IMR-90 (cell line): Measurements from ENCODE around the gene FNIP1. TPM values are rescaled to one million over a fixed set of nuclear protein-coding genes. Genes with fewer than 3 reads are reported as not detected.
A peak's percentile ranks its signal among the peaks of the same experiment; 100 is the strongest.
"Not testable (repeated sequence)": the region's sequence is repeated elsewhere in the genome, so short reads cannot be mapped to it uniquely, and the experiment has no call there.

ENCODE experiments used
- ATAC-seq: fragments of 200-7000 bp; cut with Tn5 transposase; 2 replicates; pipeline ENCODE4 v1.9.1; 2020; ENCODE audit warnings: low read depth, mild to moderate bottlenecking, moderate library complexity
- BruUV-seq: library from RNA; stranded (reverse); fragments of 400-500 nt; replicated peaks from 2 replicates; lab custom pipeline; 2021; lab: Mats Ljungman, UMichigan
- CTCF ChIA-PET: fragments of 300-600 bp; formaldehyde crosslinking; extraction: SDS; loops from one replicate; lab custom pipeline; 2021; ENCODE audit warnings: antibody characterized with exemption; lab: Yijun Ruan, JAX
- POLR2A ChIA-PET: fragments of 300-600 bp; sonication (Branson Sonifier 250); formaldehyde crosslinking; loops from one replicate; lab custom pipeline; 2022; ENCODE audit warnings: antibody characterized with exemption; ENCODE audit not compliant: unreplicated experiment; lab: Charles Lee
- DNase-seq: peaks from one replicate; pipeline ENCODE4 v3.0.0; 2013
- H2AFZ ChIP-seq: replicated peaks from 2 replicates; pipeline ENCODE3; 2013; ENCODE audit warnings: low read length, mild to moderate bottlenecking; ENCODE audit not compliant: poor library complexity
- H2AK5ac ChIP-seq: 2 replicates; pipeline ENCODE4 v1.6.1; 2013; ENCODE audit warnings: low read depth, low read length, inconsistent platforms
- H2AK9ac ChIP-seq: replicated peaks from 2 replicates; pipeline ENCODE3; 2013; ENCODE audit warnings: mild to moderate bottlenecking, low read depth, low read length, moderate library complexity; ENCODE audit not compliant: poor library complexity
- H2BK120ac ChIP-seq: 2 replicates; pipeline ENCODE4 v1.6.1; 2013; ENCODE audit warnings: low read depth, low read length, inconsistent platforms
- H2BK15ac ChIP-seq: 3 replicates; pipeline ENCODE4 v1.6.1; 2013; ENCODE audit warnings: low read depth, low read length, inconsistent platforms
- H2BK20ac ChIP-seq: 2 replicates; pipeline ENCODE4 v1.6.1; 2013; ENCODE audit warnings: low read depth, mild to moderate bottlenecking, inconsistent platforms, low read length, moderate library complexity
- H2BK5ac ChIP-seq: 2 replicates; pipeline ENCODE4 v1.6.1; 2013; ENCODE audit warnings: mild to moderate bottlenecking, low read depth, low read length, inconsistent platforms; ENCODE audit not compliant: poor library complexity, severe bottlenecking
- H3K14ac ChIP-seq: replicated peaks from 2 replicates; pipeline ENCODE4 v1.6.1; 2013; ENCODE audit warnings: low read depth, low read length, inconsistent platforms
- H3K18ac ChIP-seq: 2 replicates; pipeline ENCODE4 v1.6.1; 2013; ENCODE audit warnings: low read depth, low read length, control low read depth
- H3K23ac ChIP-seq: 2 replicates; pipeline ENCODE4 v1.6.1; 2013; ENCODE audit warnings: low read depth, low read length, inconsistent platforms
- H3K27ac ChIP-seq: 2 replicates; pipeline ENCODE4 v1.5.1; 2013; ENCODE audit warnings: mild to moderate bottlenecking, control low read depth, low read length; ENCODE audit not compliant: insufficient read depth
- H3K27me3 ChIP-seq: 2 replicates; pipeline ENCODE4 v1.6.1; 2013; ENCODE audit warnings: low read length; ENCODE audit not compliant: control insufficient read depth, insufficient read depth
- H3K36me3 ChIP-seq: 2 replicates; pipeline ENCODE4 v1.6.1; 2013; ENCODE audit warnings: low read length, mixed read lengths; ENCODE audit not compliant: control insufficient read depth, insufficient read depth
- H3K4ac ChIP-seq: 2 replicates; pipeline ENCODE4 v1.6.1; 2013; ENCODE audit warnings: low read depth, low read length, inconsistent platforms
- H3K4me1 ChIP-seq: 2 replicates; pipeline ENCODE4 v1.6.1; 2013; ENCODE audit warnings: low read length, mixed read lengths; ENCODE audit not compliant: control insufficient read depth, insufficient read depth
- H3K4me2 ChIP-seq: 2 replicates; pipeline ENCODE4 v1.6.1; 2013; ENCODE audit warnings: low read depth, mild to moderate bottlenecking, control low read depth, low read length, moderate library complexity
- H3K4me3 ChIP-seq: 2 replicates; pipeline ENCODE4 v1.5.1; 2013; ENCODE audit warnings: low read depth, mild to moderate bottlenecking, control low read depth, low read length, moderate library complexity; ENCODE audit not compliant: insufficient read depth
- H3K56ac ChIP-seq: 2 replicates; pipeline ENCODE4 v1.6.1; 2013; ENCODE audit warnings: low read length, inconsistent platforms; ENCODE audit not compliant: insufficient read depth; ENCODE audit errors: extremely low read depth
- H3K79me1 ChIP-seq, 2 experiments: 2 replicates each; pipeline ENCODE4 v1.6.1; 2013; ENCODE audit warnings: low read length in 2 of 2, inconsistent platforms in 1 of 2, low read depth in 1 of 2
- H3K9ac ChIP-seq: 2 replicates; pipeline ENCODE4 v1.6.1; 2013; ENCODE audit warnings: low read depth, low read length, control low read depth
- H3K9me1 ChIP-seq: 2 replicates; pipeline ENCODE4 v1.6.1; 2013; ENCODE audit warnings: low read length, inconsistent platforms; ENCODE audit not compliant: insufficient read depth
- H3K9me3 ChIP-seq: 2 replicates; pipeline ENCODE4 v1.6.1; 2013; ENCODE audit warnings: low read length; ENCODE audit not compliant: control insufficient read depth, insufficient read depth
- H4K20me1 ChIP-seq: 2 replicates; pipeline ENCODE4 v1.6.1; 2013; ENCODE audit warnings: low read length, inconsistent platforms; ENCODE audit not compliant: insufficient read depth
- H4K5ac ChIP-seq: 2 replicates; pipeline ENCODE4 v1.6.1; 2013; ENCODE audit warnings: mild to moderate bottlenecking, low read depth, low read length, control low read depth
- H4K8ac ChIP-seq, 2 experiments: 2 replicates each; pipeline ENCODE4 v1.6.1; 2013; ENCODE audit warnings: low read depth in 2 of 2, low read length in 2 of 2, control low read depth in 1 of 2, inconsistent platforms in 1 of 2
- H4K91ac ChIP-seq: 2 replicates; pipeline ENCODE4 v1.6.1; 2013; ENCODE audit warnings: low read depth, low read length, inconsistent platforms; ENCODE audit not compliant: insufficient read depth
- BHLHE40 ChIP-seq: fragments of 150-350 bp; IDR thresholded peaks from 2 replicates; pipeline ENCODE4 v1.6.1; 2016; ENCODE audit warnings: mild to moderate bottlenecking, low read depth, low read length
- CHD1 ChIP-seq: IDR thresholded peaks from 2 replicates; pipeline ENCODE4 v1.6.1; 2012; ENCODE audit warnings: low read depth, low read length, improper control_type of control experiment
- MXI1 ChIP-seq: IDR thresholded peaks from 2 replicates; pipeline ENCODE4 v1.6.1; 2012; ENCODE audit warnings: low read depth, mild to moderate bottlenecking, low read length, moderate library complexity, borderline replicate concordance
- NFE2L2 ChIP-seq: fragments of 150-350 bp; IDR thresholded peaks from 2 replicates; pipeline ENCODE4 v1.6.1; 2016; ENCODE audit warnings: low read depth, mild to moderate bottlenecking, low read length
- POLR2A ChIP-seq: IDR thresholded peaks from 2 replicates; pipeline ENCODE4 v1.6.1; 2012; ENCODE audit warnings: mild to moderate bottlenecking, low read depth, low read length
- RCOR1 ChIP-seq: IDR thresholded peaks from 2 replicates; pipeline ENCODE4 v1.6.1; 2012; ENCODE audit warnings: mild to moderate bottlenecking, low read length, improper control_type of control experiment; ENCODE audit not compliant: insufficient replicate concordance
- SMC3 ChIP-seq: fragments of 150-350 bp; IDR thresholded peaks from 2 replicates; pipeline ENCODE4 v1.6.1; 2016; ENCODE audit warnings: low read depth, mild to moderate bottlenecking, antibody characterized with exemption, low read length, moderate library complexity
- WGBS, 2 experiments: methylation state at CpG; one replicate each; pipeline versions ENCODE4 v1.1.5 to v1.1.7; 2013; ENCODE audit warnings: missing lambda C conversion rate in 2 of 2; ENCODE audit not compliant: insufficient read length in 1 of 2; ENCODE audit errors: extremely low coverage in 2 of 2; 5-methylcytosine and 5-hydroxymethylcytosine counted together
- dilution Hi-C: fragments of 300-500 bp; cut with HindIII; formaldehyde crosslinking; loops from one replicate; pipeline ENCODE4 v1.14.3; 2018; ENCODE audit warnings: low sequenced_read_pairs; ENCODE audit not compliant: unreplicated experiment
- in situ Hi-C: fragments of 300-500 bp; cut with MboI; formaldehyde crosslinking; loops from 3 replicates; pipeline ENCODE4 v1.14.3; 2019; ENCODE audit warnings: low sequenced_read_pairs, inconsistent platforms, mixed read lengths
- intact Hi-C: fragments of 100-400 bp; cut with micrococcal nuclease; formaldehyde crosslinking; loops from 2 replicates; pipeline ENCODE4 v1.10.0; 2022
- polyA plus RNA-seq, 3 experiments: library from polyadenylated mRNA; depleted of rRNA; stranded (reverse); fragments of >200 nt; gene quantifications; 2 replicates each; pipeline ENCODE4 v1.2.3, GENCODE V29; 2012; ENCODE audit warnings: low replicate concordance in 1 of 3
- total RNA-seq: library from RNA; depleted of rRNA; stranded (reverse); fragments of >200 nt; gene quantifications from 2 replicates; pipeline ENCODE4 v1.2.3, GENCODE V29; 2012

FNIP1 gene
- total and polyA plus RNA-seq, 2 of the 4 experiments (the other 2 are of a cell fraction): 5.6 to 34.1 TPM

DNA sequence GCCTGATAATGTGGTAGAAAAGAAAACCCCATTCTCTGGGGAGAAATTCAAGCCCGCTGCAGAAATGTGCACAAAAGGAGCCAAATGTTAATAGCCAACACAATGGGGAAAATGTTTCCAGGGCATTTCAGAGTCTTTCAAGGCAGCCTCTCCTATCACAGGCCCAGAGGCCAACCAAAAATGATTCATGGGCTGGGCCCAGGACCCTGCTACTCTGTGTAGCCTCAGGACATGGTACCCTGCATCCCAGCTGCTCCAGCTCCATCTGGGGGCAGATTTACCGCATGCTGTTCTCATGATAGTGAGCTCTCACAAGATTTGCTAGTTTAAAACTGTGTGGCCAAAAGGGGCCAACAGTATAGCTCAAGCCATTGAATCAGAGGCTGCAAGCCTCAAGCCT is 202.9 kb downstream of the FNIP1 start:
- H2AK9ac ChIP-seq: no peak overlapping the region
- no peak overlapping the region for H4K5ac ChIP-seq
- no peak overlapping the region for H3K56ac ChIP-seq
- ATAC-seq (peak; percentile 24; the same call in 1 of the 2 replicates), DNase-seq (no peak)
- no peak overlapping the region for H4K8ac ChIP-seq
- no peak overlapping the region for H2AFZ ChIP-seq
- H3K27ac ChIP-seq: peak overlapping the region; percentile 27; the same call in 1 of the 2 replicates
- H3K4me1 ChIP-seq: peaks cover 4% of the 10 kb centered on the region
- no peak overlapping the region for H3K4me3 ChIP-seq
- H2BK5ac ChIP-seq: no peak overlapping the region
- peaks cover 20 to 28% of the 10 kb centered on the region in 2 experiments for H3K79me1 ChIP-seq
- no peak overlapping the region for H3K23ac ChIP-seq
- no peak overlapping the region for H3K4ac ChIP-seq
- H3K9ac ChIP-seq: no peak overlapping the region
- no peak overlapping the region for H2BK20ac ChIP-seq
- H3K9me3 ChIP-seq: no peaks in the 10 kb centered on the region
- no peak overlapping the region; the same call in 1 of the 2 replicates for H4K91ac ChIP-seq
- intact Hi-C loops: loop anchor here (2.0 kb wide), 1 partner anchor 41 kb away; the partner anchor contains the start of gene RAPGEF6
- 0 out of 2 replicates have a peak, but pooled peaks cover 3% of the 10 kb centered on the region for H4K20me1 ChIP-seq
- CTCF ChIA-PET: no interaction called here
- H3K9me1 ChIP-seq: no peaks in the 10 kb centered on the region
- in situ Hi-C loops: loop anchor here (5.0 kb wide), 1 partner anchor 413 kb away; no protein-coding TSS in a partner anchor
- 100% methylated on average over 2 of the region's 2 CpGs; no CpG with 5 or more reads in 1 of the 2 experiments for WGBS, 2 experiments
- no peaks in the 10 kb centered on the region for H3K27me3 ChIP-seq
- peaks cover 2% of the 10 kb centered on the region; the same call in 1 of the 2 replicates for H3K36me3 ChIP-seq
- BruUV-seq: no TSS peak
- no peak for TF ChIP-seq RCOR1
- no peak for TF ChIP-seq CHD1
- TF ChIP-seq SMC3: no peak
- TF ChIP-seq BHLHE40: no peak
- no peak for TF ChIP-seq MXI1
- no peak for TF ChIP-seq POLR2A
- TF ChIP-seq NFE2L2: no peak
- no peak overlapping the region for H3K4me2 ChIP-seq
- no peak overlapping the region for H3K18ac ChIP-seq
- no peak overlapping the region for H2BK15ac ChIP-seq
- H3K14ac ChIP-seq: no peak overlapping the region
- dilution Hi-C loops: no loop called here
- POLR2A ChIA-PET: no interaction called here
- H2AK5ac ChIP-seq: no peak overlapping the region
- H2BK120ac ChIP-seq: no peak overlapping the region

DNA sequence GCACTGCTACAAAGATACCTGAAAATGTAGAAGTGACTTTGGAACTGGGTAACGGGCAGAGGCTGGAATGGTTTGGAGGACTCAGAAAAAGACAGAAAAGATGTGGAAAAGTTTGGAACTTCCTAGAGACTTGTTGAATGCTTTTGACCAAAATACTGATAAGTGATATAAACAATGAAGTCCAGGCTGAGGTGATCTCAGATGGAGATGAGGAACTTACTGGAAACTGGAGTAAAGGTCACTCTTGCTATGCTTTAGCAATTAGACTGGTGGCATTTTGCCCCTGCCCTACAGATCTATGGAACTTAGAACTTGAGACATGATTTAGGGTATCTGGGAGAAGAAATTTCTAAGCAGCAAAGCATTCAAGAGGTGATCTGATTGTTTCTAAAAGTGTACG is 203.4 kb downstream of the FNIP1 start:
- peak; percentile 57 for DNase-seq
- in situ Hi-C loops: loop anchor here (5.0 kb wide), 1 partner anchor 414 kb away; no protein-coding TSS in a partner anchor

More for the DNA sequence above, 203.4 kb downstream of the FNIP1 start:
- H3K9me3 ChIP-seq, H2BK15ac ChIP-seq, H3K4ac ChIP-seq, H3K9me1 ChIP-seq, BruUV-seq, H2BK20ac ChIP-seq, H3K4me2 ChIP-seq, H3K14ac ChIP-seq, H2BK5ac ChIP-seq, H3K4me1 ChIP-seq, H3K9ac ChIP-seq, H2AFZ ChIP-seq, H3K36me3 ChIP-seq, H4K91ac ChIP-seq, H4K5ac ChIP-seq, H2BK120ac ChIP-seq, H3K27me3 ChIP-seq, H2AK9ac ChIP-seq, H4K20me1 ChIP-seq, H2AK5ac ChIP-seq, POLR2A ChIA-PET, H3K4me3 ChIP-seq, H4K8ac ChIP-seq, H3K23ac ChIP-seq, H3K27ac ChIP-seq, H3K56ac ChIP-seq, H3K18ac ChIP-seq, dilution Hi-C loops: not testable (repeated sequence)
- H3K79me1 ChIP-seq: peaks cover 20 to 27% of the 10 kb centered on the region in 2 experiments
- 100% methylated on average over 1 of the region's 2 CpGs; no CpG with 5 or more reads in 1 of the 2 experiments for WGBS, 2 experiments
- CTCF ChIA-PET: interaction anchor here (1.1 kb wide), 2 partner anchors 17 to 415 kb away, joined by 3 read pairs; no protein-coding TSS in a partner anchor
- ATAC-seq: peak; percentile 36
- intact Hi-C loops: loop anchor here (2.0 kb wide), 1 partner anchor 41 kb away; the partner anchor contains the start of gene RAPGEF6
